Psoas muscle (tissue), 8 donors: Measurements from ENCODE around the gene POLR3K. TPM values are rescaled to one million over a fixed set of nuclear protein-coding genes. Genes with fewer than 3 reads are reported as not detected.

Source experiments
- ATAC-seq, 4 donors: fragments of 200-7000 bp; cut with Tn5 transposase; one replicate each; pipeline ENCODE4 v1.9.1; 2020; ENCODE audit warnings: moderate library complexity in 3 of 4, mild to moderate bottlenecking in 2 of 4
- DNase-seq, 2 donors: peaks; one replicate each; pipeline ENCODE4 v3.0.0-alpha.2; 2020
- H3K27ac ChIP-seq: fragments of 200-600 bp; one replicate; pipeline ENCODE4 v1.8.0; 2022
- H3K27me3 ChIP-seq, 3 donors: fragments of 200-600 bp in 1 of 3; one replicate each; pipeline versions ENCODE4 v1.6.1 to v1.8.0; 2013 to 2022; ENCODE audit warnings: low read length in 2 of 3, mild to moderate bottlenecking in 2 of 3, moderate library complexity in 1 of 3; ENCODE audit not compliant: insufficient read depth in 3 of 3
- H3K36me3 ChIP-seq, 2 donors: fragments of 200-600 bp in 1 of 2; one replicate each; pipeline versions ENCODE4 v1.6.1 to v1.8.0; 2013 to 2022; ENCODE audit warnings: low read depth in 1 of 2, mild to moderate bottlenecking in 1 of 2, moderate library complexity in 1 of 2; ENCODE audit not compliant: insufficient read depth in 1 of 2
- H3K4me1 ChIP-seq: fragments of 200-600 bp; one replicate; pipeline ENCODE4 v1.8.0; 2022
- H3K4me3 ChIP-seq: fragments of 200-600 bp; one replicate; pipeline ENCODE4 v1.8.0; 2022; ENCODE audit warnings: mild to moderate bottlenecking
- H3K9me3 ChIP-seq: fragments of 200-600 bp; one replicate; pipeline ENCODE4 v1.8.0; 2022
- WGBS, 3 donors: extraction: QIAGEN DNeasy Blood & Tissue Kit; methylation state at CpG; one replicate each; pipeline versions ENCODE4 v1.1.6 to v1.1.7; 2013; 5-methylcytosine and 5-hydroxymethylcytosine counted together
- intact Hi-C, 2 donors: fragments of 100-400 bp; cut with DNase I; formaldehyde crosslinking; loops; one replicate each; pipeline versions ENCODE4 v1.11.0 to v1.14.2; 2022
- polyA plus RNA-seq, 3 donors: library from polyadenylated mRNA; stranded (reverse); fragments of 200-250 nt; gene quantifications; one replicate each; pipeline ENCODE4 v1.2.3, GENCODE V29; 2013
- total RNA-seq, 4 donors: library from RNA; stranded (reverse); fragmentation: NEBNext Ultra II Directional in 2 of 4; extraction: Animal tissue kit (Norgen Biotek cat#: 25700) in 2 of 4; gene quantifications; one replicate each; pipeline versions ENCODE4 v1.2.1 to v1.2.4, GENCODE V29; 2021 to 2023
- TF ChIP-seq, protein P1 (sequence below): fragments of 200-600 bp; IDR thresholded peaks from one replicate; pipeline ENCODE4 v1.8.0; 2022; ENCODE audit warnings: antibody characterized with exemption
- donor health status: healthy with polysubstance abuse.
- donor health status: DM: no; HTN: no; CAD: no; lungs with moderate emphysema.
- donor health status: Bipolar disorder and iron deficiency.
- donor health status: healthy.
- donor health status: DM: yes; HTN: yes; CAD: no.
- donor health status: DM: no; HTN: no; CAD: no.
- donor health status: DM: no; HTN: no; CAD: no.
- donor health status: DM: yes; HTN: yes; CAD: no.

POLR3K gene
- total and polyA plus RNA-seq, 7 donors: 5.8 to 17.5 (median 10.9) TPM

GRCh38 chr16:97822-98221, 44.4 kb upstream of the POLR3K start:
- H3K9me3 ChIP-seq: no peaks in the 10 kb centered on the region
- peak overlapping the region; percentile 44 for H3K27ac ChIP-seq
- ATAC-seq (no peak), DNase-seq (no peak)
- peaks cover 40% of the 10 kb centered on the region for H3K4me1 ChIP-seq
- peaks cover 0 to 16% of the 10 kb centered on the region in 2 donors for H3K36me3 ChIP-seq
- 86 to 93% (median 88%) methylated on average over 8 of the region's 8 CpGs for WGBS, 3 donors
- intact Hi-C loops: loop anchor here (1.0 to 2.0 kb wide), 2 partner anchors 31 to 33 kb away; no protein-coding TSS in a partner anchor
- TF ChIP-seq, protein P1, sequence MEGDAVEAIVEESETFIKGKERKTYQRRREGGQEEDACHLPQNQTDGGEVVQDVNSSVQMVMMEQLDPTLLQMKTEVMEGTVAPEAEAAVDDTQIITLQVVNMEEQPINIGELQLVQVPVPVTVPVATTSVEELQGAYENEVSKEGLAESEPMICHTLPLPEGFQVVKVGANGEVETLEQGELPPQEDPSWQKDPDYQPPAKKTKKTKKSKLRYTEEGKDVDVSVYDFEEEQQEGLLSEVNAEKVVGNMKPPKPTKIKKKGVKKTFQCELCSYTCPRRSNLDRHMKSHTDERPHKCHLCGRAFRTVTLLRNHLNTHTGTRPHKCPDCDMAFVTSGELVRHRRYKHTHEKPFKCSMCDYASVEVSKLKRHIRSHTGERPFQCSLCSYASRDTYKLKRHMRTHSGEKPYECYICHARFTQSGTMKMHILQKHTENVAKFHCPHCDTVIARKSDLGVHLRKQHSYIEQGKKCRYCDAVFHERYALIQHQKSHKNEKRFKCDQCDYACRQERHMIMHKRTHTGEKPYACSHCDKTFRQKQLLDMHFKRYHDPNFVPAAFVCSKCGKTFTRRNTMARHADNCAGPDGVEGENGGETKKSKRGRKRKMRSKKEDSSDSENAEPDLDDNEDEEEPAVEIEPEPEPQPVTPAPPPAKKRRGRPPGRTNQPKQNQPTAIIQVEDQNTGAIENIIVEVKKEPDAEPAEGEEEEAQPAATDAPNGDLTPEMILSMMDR: no peak
- no peak overlapping the region for H3K4me3 ChIP-seq
- no peaks in the 10 kb centered on the region for H3K27me3 ChIP-seq

GRCh38 chr16:96935-97381, 43.5 kb upstream of the POLR3K start:
- Histone ChIP-seq H3K4me3 (no peak overlapping the region), H3K4me1 (peaks cover 37% of the 10 kb centered on the region), H3K9me3 (no peaks in the 10 kb centered on the region), H3K27ac (peak overlapping the region; percentile 44), H3K36me3 (peaks cover 0 to 25% of the 10 kb centered on the region in 2 donors), H3K27me3 (no peaks in the 10 kb centered on the region)
- 5 to 16% (median 7%) methylated on average over 11 of the region's 11 CpGs for WGBS, 3 donors
- TF ChIP-seq, protein P1: peak; percentile 99
- ATAC-seq (peak; percentile 93 to 95 (median 94)), DNase-seq (peak; percentile 93 to 97)
- intact Hi-C loops: loop anchor here (1.0 to 2.0 kb wide), 2 partner anchors 30 to 32 kb away; no protein-coding TSS in a partner anchor

DNA sequence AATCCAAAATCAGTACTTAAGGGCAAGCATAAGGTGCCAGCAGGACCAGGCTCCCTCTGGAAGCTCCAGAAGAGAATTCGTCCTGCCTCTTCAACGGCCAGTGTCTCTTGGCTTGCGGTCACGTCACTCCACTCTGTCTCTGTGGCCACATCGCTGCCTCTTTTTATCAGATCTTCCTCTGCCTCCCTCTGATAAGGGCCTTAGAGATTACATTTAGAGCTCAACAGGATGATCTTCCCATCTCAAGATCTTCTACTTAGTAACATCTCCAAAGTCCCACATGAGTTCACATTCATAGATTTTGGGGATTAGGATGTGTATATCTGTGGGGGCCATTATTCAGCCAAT, 41.5 kb upstream of the POLR3K start:
- ATAC-seq: no peak

DNA sequence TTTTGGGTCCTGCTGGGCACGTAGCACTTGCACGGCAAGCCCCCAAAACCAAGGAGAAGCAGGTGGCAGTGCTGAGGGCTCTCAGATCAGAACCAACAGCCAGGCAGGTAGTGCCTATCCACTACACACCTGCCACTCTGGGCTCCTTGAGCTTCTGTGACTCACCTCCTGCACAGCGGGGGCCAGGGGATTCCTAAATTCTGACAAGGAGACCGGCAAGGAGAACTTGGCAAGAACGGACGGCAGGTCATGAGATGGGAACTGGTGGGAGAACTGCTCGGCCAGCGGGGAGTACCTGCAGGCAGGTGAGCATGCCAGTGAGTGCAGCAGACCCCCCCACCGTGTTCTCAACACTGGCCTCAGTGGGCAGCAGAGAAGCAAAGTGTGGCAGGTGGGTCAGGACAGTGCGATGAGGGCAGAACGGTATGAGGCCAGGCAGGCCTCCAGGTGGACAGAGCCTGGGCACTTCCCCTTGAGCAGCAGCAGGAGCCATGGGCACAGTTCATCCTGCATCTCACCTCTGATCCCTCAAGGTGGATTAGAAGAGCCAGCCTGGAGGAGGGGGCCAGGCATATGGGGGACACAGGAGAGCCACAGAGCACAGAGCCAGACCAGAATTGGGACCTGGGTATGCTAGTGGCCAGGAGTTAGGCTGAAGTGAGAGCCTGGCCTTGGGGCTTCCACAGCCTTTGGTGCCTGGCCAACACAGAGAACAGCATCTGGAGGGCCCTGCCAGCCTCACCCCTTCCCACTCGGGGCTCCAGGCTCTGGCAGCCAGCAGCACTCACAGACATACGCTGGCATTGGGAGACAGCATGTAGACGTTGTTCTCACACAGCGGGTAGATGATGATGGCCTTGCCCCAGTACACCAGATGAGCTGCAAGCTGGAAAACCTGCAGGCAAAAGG, 39.3 kb upstream of the POLR3K start:
- H3K4me3 ChIP-seq: no peak overlapping the region
- no peak overlapping the region for H3K27ac ChIP-seq
- no peak for DNase-seq
- TF ChIP-seq, protein P1: no peak
- H3K36me3 ChIP-seq: peaks cover 0 to 43% of the 10 kb centered on the region in 2 donors
- H3K9me3 ChIP-seq: no peaks in the 10 kb centered on the region
- peaks cover 15% of the 10 kb centered on the region for H3K4me1 ChIP-seq
- intact Hi-C loops: no loop called here
- H3K27me3 ChIP-seq: no peaks in the 10 kb centered on the region
- ATAC-seq: no peak
- WGBS, 3 donors: 77 to 86% (median 79%) methylated on average over 14 to 15 of the region's 15 CpGs

More for the DNA sequence above, 41.5 kb upstream of the POLR3K start:
- Histone ChIP-seq H3K4me3 (no peak overlapping the region), H3K4me1 (peaks cover 30% of the 10 kb centered on the region), H3K36me3 (peaks cover 0 to 34% of the 10 kb centered on the region in 2 donors), H3K27ac (no peak overlapping the region), H3K9me3 (no peaks in the 10 kb centered on the region), H3K27me3 (no peaks in the 10 kb centered on the region)
- no peak for DNase-seq
- WGBS, 3 donors: 92 to 96% (median 93%) methylated on average over 5 of the region's 5 CpGs
- intact Hi-C loops: no loop called here
- TF ChIP-seq, protein P1: no peak
